Epithelial cell of proximal tubule (primary cell): ENCODE results near the gene VGLL4. TPM values are rescaled to one million over a fixed set of nuclear protein-coding genes. Genes with fewer than 3 reads are reported as not detected.

Source experiments
- DNase-seq: peaks from one replicate; pipeline ENCODE4 v3.0.0-alpha.2; 2011; ENCODE audit warnings: low read depth
- H3K4me3 ChIP-seq: 2 replicates; pipeline ENCODE4 v1.5.1; 2011; ENCODE audit warnings: low read depth, mild to moderate bottlenecking, low read length
- CTCF ChIP-seq: conservative IDR thresholded peaks from 2 replicates; pipeline ENCODE4 v1.5.1; 2012; ENCODE audit warnings: low read depth, mild to moderate bottlenecking, low read length
- total RNA-seq: library from RNA; depleted of rRNA; stranded (reverse); fragments of >200 nt; gene quantifications from 2 replicates; pipeline ENCODE4 v1.2.3, GENCODE V29; 2015

Gene VGLL4
- total RNA-seq, 1 donor from 2014 or later, result 52.4 TPM

- DNase-seq, result no peak
- no peak overlapping the region for H3K4me3 ChIP-seq
- TF ChIP-seq CTCF, result no peak
Measured at GRCh38 chr3:11547498-11547897, 96.2 kb downstream of the VGLL4 start.

- DNase-seq, result no peak
- H3K4me3 ChIP-seq, result no peak overlapping the region
- TF ChIP-seq CTCF, result no peak
Measured at GRCh38 chr3:11546657-11547302, 96.9 kb downstream of the VGLL4 start.

GRCh38 chr3:11545186-11545851 lies 98.4 kb downstream of the VGLL4 start:
- no peak for DNase-seq
- no peak overlapping the region for H3K4me3 ChIP-seq
- no peak for TF ChIP-seq CTCF

GRCh38 chr3:11544412-11545181 lies 99.1 kb downstream of the VGLL4 start:
- TF ChIP-seq CTCF, result no peak
- no peak for DNase-seq
- no peak overlapping the region for H3K4me3 ChIP-seq

GRCh38 chr3:11543948-11544387 lies 99.7 kb downstream of the VGLL4 start:
- no peak for DNase-seq
- H3K4me3 ChIP-seq, result no peak overlapping the region
- no peak for TF ChIP-seq CTCF

GRCh38 chr3:11543141-11543947 lies 100.4 kb downstream of the VGLL4 start:
- no peak for TF ChIP-seq CTCF
- no peak overlapping the region for H3K4me3 ChIP-seq
- no peak for DNase-seq
